ENCODE results near the gene KAZN.

GRCh38 chr1:14777516-14778506 lies 179.3 kb downstream of the KAZN start:
- TF ChIP-seq CTCF (IDR thresholded peaks at IDR 0.05; ENCODE audit: low read depth, low read length, poor library complexity, severe bottlenecking) (no peak), EZH2phosphoT487 (IDR thresholded peaks at IDR 0.05; ENCODE audit: borderline replicate concordance, low read length) (no peak)
